GM21723 (cell line): ENCODE data around the gene FGF1.

ENCODE experiments used
- ATAC-seq: cut with Tn5 transposase; IDR thresholded peaks from one replicate; pipeline ENCODE4 v1.9.1; 2021; ENCODE audit warnings: mild to moderate bottlenecking, moderate library complexity; ENCODE audit not compliant: unreplicated experiment

FGF1 gene

DNA sequence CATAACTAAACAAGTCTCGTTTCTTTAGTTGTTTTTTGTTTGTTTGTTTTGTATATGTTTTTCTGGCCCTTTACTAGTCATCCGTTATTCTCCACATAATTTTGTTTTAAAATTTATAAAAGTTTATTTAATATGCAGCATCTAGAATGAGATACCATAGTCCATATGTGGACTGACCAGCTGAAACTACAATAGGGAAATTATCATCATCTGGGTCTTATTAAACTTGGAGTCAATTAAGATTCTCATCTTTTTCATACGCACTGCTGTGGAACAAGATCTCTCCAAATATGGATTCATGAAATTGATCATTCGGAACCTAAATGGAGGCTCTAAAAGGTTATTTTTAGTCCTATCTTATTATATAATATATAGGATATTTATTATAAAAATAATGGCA, 99.3 kb downstream of the FGF1 start:
- no peak for ATAC-seq

DNA sequence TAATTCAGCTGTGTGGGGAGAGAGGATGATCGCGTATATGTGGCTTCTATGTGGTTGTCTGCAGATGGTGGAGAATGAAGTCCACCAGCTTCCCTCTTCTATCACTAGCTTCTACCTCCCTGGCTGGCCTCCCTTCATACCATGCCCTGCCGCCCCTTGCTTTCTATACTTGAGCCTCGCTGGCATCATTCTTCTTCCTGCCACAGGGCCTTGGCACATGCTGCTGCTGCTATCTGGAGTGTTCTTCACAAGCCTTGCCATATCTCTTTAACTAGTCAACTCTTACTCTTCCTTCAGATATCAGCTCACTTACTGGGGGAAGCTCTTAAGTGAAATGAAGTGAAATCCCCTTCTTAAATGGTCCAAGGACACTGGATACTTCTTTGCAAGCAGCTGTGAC, 100.4 kb downstream of the FGF1 start:
- no peak for ATAC-seq

DNA sequence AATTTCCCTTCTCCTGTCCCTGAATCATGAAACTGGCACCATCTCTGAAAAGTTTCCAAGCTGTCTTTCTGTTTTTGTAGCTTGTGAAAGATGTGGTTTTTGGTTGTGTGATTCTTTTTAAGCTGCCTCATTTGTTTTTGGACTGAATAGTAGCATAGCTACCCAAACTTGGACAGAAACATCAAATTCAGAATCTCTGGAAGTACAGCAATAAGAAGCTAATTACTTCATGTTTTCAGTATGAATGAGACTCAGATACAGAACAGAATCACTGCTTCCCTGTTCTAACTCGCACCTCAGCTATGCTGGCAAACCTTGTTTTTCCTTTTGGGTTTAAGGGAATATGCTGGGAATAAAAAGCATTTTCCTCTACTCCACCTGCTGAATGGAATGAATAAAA, 101.0 kb downstream of the FGF1 start:
- ATAC-seq, result no peak

DNA sequence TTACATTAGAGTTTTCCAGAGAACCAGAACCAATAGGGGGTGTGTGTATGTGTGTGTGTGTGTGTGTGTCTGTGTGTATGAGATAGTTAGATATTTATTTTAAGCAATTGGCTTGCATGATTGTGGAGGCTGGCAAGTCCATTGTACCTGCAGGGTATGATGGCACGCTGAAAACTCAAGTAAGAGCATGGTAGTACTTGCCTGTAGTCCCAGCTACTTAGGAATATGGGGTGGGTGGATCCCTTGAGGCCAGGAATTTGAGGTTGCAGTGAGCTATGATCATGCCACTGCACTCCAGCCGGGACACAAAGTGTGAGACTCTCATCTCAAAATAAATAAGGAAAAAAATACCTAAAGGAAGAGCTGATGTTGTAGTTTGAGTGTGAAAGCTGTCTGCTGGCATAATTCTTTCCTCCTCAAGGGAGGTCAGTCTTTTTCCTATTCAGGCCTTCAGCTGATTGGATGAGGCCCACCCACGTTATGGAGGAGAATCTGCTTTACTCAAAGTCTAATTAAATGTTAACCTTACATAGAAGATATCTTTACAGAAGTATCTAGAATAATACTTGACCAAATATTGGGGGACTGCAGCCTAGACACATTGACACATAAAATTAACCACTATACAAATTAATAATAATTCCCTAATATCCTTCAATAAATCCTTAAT, 107.6 kb downstream of the FGF1 start:
- no peak for ATAC-seq

DNA sequence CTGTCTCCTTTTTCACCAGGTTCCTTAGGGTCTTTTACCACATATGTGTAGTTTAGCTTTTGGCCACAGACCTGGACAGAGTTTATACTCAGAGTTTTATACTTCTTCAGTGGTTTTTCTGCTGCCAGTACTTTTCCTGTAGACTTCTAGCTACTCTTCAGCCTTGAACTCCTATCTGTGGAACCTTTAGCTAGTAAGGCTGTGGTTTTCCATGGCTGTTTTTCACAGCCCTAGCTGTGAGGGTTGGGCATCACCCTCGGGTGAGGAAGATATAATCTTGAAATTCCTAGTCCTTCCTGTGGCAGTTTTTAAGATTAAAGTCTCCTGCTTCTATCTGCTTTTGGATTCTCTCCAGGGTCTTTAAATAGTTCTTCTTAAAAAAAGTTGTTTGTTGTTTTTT, 109.1 kb downstream of the FGF1 start:
- no peak for ATAC-seq

DNA sequence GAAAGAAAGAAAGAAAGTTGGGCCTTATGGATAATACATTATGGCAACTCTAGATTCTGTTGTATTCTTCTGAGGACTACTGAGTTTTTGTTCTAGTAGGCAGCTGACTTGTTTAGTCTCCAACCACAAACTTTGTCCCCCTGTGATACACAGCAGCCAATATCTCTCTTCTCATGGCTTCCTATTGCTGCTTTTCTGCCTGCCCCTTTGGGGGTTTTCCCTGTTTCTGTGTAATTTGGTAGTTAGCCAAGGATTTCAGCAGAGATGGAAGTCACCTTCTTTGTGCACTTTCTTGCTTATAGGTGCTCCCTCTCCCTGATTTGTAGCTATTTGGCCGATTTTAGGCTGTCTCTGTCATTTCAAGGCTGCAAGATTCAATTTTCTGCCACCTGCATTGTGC, 109.6 kb downstream of the FGF1 start:
- ATAC-seq, result no peak

DNA sequence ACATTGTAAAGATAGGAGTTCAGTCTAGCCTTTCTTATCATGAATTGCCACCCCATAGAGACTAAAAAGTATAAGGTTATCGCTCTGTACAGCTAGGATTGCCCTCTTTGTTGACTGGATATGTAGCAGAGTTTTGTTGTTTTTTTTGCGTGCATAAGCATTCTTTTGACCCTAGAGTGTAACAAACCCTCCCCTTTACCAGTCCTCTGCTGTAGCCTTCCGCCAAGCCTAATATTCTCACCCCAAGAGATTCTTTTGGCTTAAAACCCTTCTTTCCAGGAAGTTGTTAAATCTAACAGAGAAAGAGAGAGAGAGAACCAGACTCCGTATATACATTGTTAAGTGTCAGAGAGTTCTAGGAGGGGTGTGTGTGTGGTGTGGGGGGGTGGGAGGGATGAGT, 113.9 kb downstream of the FGF1 start:
- ATAC-seq, result no peak

DNA sequence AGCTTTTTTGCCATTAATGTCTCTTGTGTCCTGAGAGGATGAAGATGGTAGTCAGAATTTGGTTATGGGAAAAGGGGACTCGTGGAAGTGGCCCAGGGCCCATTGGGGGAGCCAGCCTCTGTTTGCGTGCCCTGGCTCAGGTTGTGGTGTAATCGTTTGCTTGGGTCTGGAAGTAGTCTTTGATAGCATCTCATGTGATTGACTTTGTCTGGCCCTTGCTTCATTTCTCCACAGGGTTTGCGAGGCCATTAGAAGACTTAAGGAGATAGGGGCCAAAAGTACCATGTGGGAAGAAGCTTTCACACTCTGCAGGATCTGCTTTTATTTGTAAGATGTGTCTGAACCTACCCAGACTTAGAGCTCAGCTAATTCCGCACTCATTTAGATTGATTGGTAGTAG, 114.5 kb downstream of the FGF1 start:
- no peak for ATAC-seq

DNA sequence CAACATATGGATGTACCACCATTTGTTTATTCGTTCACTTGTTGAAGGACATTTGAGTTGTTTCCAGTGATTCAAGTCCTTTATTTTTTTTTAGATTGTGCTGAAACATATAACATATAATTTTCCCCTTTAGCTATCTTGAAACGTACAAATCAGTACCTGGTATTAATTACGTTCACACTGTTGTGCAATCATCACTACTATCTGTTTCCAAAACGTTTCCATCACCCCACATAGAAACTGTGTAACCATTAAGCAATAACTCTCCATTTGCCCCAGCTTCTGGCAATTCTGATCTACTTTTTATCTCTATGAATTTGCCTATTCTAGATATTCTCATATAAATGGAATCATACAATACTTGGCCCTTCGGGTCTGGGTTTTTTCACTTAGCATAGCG, 116.0 kb downstream of the FGF1 start:
- ATAC-seq, result no peak

DNA sequence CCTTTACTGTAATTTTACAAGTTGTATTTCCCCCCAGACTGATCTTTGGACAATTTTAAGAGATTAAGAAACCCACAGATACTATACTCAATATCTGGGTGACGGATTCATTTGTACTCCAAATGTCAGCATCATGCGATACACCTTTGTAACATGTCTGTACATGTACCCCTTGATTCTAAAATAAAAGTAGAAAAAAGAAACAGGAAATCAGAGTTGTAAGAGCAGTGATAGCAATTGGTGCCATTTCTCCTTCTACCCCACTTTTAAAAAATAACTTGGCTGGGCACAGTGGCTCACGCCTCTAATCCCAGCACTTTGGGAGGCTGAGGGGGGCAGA, 116.9 kb downstream of the FGF1 start:
- no peak for ATAC-seq

DNA sequence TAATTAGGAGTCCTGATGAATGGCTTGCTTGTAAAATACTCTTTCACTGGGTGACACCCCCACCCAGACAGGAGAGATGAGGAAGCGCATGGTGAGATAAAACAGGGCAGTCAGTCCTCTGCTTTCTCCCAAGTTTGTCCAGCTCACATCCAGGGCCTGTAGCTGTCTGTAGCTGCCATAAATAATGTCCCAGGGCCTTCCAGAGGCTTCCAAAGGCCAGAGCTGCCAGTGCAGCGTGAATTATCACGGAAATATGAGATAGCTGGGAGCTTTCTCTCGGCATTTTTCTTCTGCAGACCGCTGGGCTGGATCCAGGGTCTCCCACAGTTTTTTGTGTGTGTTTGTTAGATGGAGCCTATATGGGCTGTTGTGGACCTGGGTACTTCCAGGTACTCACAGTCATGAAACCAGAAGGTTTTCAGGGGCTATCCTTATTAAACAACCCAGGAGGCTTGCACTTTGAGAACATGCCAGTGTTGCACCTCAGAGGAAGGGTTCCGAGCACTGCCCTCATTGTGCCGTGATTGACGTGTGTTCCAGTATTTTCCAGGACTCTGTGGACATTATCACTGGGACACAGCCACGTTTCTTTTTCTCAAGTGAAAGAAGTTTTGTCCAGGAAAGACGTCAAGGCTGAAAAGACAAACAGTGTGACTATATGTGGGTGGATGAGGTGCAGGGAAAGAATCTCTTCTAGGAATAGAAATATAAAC, 117.5 kb downstream of the FGF1 start:
- no peak for ATAC-seq

DNA sequence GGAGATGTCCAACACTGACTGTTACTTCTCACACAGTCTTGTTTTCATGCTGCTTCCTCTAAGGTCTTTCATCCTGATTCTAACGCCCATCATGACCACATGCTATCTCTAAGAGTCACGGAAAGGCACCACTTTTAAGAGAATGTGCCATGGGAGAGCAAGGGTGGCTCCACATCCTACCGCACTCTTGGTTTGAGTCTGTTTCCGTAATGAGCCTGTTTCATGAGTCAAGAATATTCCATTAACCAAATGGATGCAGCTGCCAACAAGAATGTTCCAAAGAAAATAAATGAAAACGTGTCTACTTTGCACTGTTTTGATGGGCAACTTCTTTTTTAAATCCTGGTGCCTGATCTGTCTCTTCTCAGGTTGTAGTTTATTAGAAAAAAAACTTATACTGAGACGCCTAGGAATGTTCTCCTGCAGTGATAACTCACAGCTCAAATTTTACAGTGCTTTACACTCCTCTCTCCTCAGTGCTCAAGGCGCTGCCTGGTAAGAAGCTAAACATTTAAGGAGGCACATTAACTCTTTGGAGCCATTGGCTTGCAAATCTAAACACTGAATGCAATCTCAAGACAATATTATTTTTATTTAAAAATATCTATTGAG, 124.3 kb downstream of the FGF1 start:
- ATAC-seq, result no peak

DNA sequence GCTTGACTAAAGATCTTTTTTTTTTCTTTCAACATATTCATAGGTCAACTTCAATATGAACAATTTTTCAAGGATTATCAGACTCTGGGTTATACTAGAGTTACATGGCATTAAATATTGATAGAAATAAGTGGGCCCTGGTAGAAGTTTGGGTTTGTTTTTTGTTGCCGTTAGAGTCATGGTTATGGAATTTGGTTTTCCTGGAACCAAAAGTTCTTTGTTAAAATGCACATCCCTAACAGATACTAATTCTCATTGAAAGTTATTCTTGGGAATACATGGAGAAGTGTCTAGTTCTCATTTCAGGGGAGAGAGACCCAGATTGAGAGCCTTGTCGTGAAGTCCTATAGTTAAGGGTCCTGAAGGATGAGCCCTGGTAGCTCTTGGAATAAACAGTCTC, 124.9 kb downstream of the FGF1 start:
- no peak for ATAC-seq

DNA sequence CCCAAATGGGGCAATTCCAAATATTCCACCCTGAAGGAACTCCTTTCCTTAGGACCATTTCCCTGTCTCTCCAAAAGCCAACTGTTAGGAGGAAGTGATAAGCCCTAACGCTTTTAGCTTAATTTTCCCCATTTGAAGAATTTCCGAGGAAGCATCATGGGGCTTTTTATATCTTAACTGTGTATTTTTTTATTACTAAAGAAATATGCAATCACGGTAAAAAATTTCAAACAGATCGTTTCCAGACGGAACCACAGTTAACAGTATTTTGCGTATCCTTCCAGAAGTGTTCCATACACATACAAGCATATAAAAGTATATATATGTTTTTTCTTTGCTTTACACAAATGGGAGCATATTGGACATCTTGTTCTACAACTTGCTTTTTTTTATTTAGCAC, 133.8 kb downstream of the FGF1 start:
- no peak for ATAC-seq

DNA sequence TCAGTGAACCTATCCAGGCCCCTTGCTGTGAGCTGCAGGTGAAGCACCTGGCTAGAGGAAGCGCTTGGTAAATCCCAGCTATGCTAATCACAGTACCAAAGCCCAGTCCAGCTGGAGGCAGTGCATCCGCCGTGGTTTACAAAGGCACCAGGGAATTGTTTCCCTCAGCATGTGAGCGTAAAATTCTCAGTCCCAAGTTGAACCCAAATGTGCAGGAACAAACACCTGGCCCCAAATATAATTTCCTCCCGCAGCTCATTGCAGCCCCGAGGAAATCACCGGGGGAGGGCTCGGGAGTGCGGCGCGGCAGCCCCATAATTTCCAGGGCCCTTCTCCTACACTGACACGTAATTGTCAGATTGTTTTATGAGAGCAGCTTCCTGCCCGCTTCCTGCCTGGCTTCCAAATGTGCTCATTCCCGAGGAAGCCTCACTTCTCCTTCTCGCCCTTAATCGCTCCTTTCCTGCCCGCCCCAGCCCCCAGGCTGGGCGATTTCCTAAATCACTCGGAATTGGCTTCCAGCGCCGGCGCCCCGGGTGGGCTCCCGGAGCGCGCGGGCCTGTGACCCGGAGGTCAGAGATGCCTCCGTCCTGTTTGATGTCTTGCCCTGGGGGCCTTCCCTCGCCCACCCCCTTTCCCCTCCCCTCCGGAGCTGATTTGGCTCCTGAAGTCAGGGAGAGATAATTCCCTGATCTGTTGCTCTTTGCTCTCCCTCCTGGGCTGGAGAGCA, 134.4 kb downstream of the FGF1 start:
- no peak for ATAC-seq

DNA sequence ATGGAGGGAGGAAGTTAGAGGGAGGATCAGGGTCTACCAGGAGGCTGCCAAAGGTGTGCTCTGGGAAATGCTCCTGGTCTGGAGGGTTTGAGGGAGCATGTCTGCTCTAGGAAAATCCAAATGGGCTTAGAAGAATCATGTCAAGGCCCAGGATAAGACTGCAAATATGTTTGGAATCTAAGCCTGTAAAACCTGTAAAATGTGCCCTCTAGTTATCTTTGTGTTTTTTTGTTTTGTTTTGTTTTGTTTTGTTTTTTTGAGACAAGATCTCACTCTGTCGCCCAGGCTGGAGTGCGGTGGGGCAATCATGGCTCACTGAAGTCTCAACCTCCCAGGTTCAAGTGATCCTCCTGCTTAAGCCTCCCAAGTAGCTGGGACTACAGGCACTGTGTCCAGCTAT, 135.4 kb downstream of the FGF1 start:
- ATAC-seq, result no peak

DNA sequence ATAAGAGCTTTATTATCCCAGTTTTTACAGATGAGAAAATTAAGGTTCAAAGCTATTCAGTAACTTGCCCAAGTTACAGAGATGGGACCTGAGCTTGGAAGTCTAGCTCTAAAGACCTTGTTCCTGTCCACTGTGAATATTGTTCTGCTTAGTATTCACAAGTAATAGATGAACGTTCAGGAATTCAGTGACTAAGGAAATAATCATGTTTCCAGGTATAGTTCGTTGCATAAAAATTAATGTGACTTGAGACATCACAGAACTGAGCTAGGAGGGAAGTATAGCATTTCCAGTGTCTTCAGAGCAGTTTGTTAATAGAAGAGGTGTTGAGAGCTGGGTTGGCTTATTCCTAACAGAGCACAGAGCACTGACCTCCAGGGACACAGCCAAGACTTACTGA, 136.1 kb downstream of the FGF1 start:
- no peak for ATAC-seq

DNA sequence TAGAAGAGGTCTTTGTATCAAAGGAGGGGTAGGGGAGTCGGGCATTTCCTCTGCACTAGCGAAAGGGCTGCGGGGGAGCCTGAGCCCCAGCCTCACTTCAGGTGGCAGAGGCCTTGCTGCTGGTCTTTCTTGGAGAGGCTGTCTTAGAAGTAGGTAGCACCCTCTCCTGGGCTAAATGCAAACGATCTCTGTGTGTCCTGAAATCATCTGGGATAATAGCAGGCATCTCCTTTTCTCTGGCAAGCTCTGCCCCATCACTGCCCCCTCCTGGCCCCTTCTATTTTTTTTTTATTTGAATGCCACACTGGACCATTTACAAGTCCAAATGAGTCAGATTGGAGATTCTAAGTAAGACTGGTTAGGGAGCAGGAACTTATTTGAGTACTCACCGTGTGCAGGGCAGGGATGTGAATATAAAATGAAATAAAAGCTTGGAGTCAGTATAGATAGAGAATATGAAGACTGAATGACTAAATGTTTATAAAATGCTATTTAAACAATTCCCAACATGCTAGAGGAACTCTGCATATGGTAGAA, 137.1 kb downstream of the FGF1 start:
- no peak for ATAC-seq

DNA sequence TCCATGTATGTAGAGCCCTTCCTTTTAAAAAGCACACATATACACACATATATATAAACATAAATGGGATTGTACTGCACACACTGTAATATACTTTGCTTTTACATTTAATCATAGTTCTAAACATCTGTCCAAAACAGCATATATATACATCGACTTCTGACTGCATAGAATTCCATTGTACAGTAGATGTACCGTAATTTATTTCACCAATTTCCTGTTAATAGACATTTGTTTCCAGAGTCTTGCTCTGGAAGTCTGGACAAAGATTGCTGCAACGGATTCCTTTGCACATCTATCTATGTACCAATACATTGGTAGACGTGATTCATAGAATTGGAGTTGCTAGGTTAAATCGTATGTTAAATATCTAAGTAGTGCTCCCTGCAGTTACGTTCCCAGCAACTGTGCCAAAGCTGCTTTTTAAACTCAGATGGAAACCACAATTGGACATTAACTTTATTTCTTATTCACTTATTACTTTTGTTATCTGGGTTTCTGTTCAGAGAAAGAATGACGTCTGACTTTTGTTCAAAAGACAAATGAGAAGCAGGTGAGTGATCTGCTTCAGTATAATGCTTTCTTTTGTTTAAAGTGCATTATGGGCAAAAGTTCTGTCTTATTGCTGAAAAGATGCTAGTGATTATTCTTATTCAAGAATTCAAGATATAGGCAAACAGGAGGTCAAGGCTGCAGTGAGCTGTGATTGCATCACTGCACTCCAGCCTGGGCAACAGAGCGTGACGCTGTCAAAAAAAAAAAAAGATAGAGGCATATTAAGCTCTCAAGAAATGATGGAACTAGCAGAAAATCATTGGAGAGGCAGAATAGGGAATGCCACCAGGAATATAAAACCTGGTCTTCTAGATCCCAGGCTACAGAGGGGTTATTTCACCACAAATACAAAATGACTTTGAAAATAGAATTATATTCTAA, 138.2 kb downstream of the FGF1 start:
- ATAC-seq, result no peak

DNA sequence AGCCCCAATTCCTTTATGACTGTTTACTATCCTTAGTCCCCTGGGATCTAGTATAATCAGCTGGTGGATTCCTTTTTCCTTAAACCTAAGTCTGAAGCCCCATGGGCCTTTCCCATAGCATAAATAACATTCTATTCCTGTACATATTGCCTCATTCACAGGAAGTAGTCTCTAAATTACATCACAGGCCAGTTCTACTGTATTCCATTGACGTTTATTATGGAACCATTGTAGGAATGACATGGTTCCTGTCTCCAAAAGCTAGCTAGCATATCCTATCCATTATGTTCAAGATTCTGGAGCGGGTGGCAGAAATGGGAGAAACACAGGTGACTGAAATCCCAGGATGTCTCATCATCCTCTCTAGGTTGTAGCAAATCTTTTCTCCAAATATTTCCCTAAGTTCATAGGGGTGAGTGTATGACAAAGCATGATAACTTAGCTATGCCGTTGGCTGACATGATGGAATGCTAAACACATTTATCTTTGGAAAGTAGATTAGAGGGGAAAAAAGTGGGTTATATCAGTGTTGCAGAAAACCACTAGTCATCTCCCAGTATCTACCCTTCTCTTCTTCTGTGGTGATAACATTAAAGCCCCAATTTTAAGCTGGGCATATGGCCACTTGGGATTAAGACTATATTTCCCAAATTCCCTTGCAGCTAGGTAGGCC, 140.1 kb downstream of the FGF1 start:
- ATAC-seq, result no peak
